Thyroid gland (tissue), 4 donors: ENCODE measurements around the gene EMID1. TPM values are rescaled to one million over a fixed set of nuclear protein-coding genes. Genes with fewer than 3 reads are reported as not detected.

Experiments used
- DNase-seq, 2 donors: peaks; one replicate each; pipeline ENCODE4 v3.0.0-alpha.2; 2019
- H3K27ac ChIP-seq, 3 donors: fragments of 200-600 bp; sonication (generic); 1 replicate in 2 of 3; 2 replicates in 1 of 3; pipeline ENCODE4 v1.5.1; 2016 to 2019; ENCODE audit warnings: mild to moderate bottlenecking in 1 of 3, moderate library complexity in 1 of 3
- H3K27me3 ChIP-seq: fragments of 200-600 bp; sonication (generic); one replicate; pipeline ENCODE4 v1.5.1; 2019
- H3K36me3 ChIP-seq, 2 donors: fragments of 200-600 bp; sonication (generic); one replicate each; pipeline ENCODE4 v1.5.1; 2016 to 2019
- H3K4me1 ChIP-seq, 2 donors: fragments of 200-600 bp; sonication (generic); one replicate each; pipeline ENCODE4 v1.5.1; 2017 to 2019
- H3K4me3 ChIP-seq, 3 donors: fragments of 200-600 bp; sonication (generic); replicated peaks in 1 of 3; 1 replicate in 2 of 3; 2 replicates in 1 of 3; pipeline ENCODE4 v1.5.1; 2016; ENCODE audit warnings: mild to moderate bottlenecking in 1 of 3
- H3K9me3 ChIP-seq: fragments of 200-600 bp; sonication (generic); one replicate; pipeline ENCODE4 v1.5.1; 2017
- CTCF ChIP-seq, 6 experiments: fragments of 200-600 bp in 3 of 6; fragments of 450-650 bp in 3 of 6; sonication (generic) in 3 of 6; IDR thresholded peaks; one replicate each; pipeline ENCODE4 v1.5.1; 2016 to 2019; ENCODE audit warnings: antibody characterized with exemption in 6 of 6, mild to moderate bottlenecking in 2 of 6, inconsistent platforms in 1 of 6, moderate library complexity in 1 of 6
- POLR2A ChIP-seq, 2 donors: fragments of 450-650 bp; IDR thresholded peaks; one replicate each; pipeline ENCODE4 v1.6.1; 2017; ENCODE audit warnings: antibody characterized with exemption in 2 of 2, mild to moderate bottlenecking in 2 of 2, moderate library complexity in 1 of 2
- WGBS, 2 donors: methylation state at CpG; one replicate each; pipeline ENCODE4 v1.1.5; 2017; 5-methylcytosine and 5-hydroxymethylcytosine counted together
- intact Hi-C: fragments of 100-400 bp; cut with DNase I; formaldehyde crosslinking; loops from one replicate; pipeline ENCODE4 v1.15.1; 2023
- total RNA-seq, 4 donors: library from RNA; depleted of rRNA; stranded (reverse); fragments of >200 nt; gene quantifications; one replicate each; pipeline ENCODE4 v1.2.3, GENCODE V29; 2016

EMID1 gene
- total RNA-seq, 4 donors from 2014 or later: 14.0 to 55.9 (median 19.0) TPM

DNA sequence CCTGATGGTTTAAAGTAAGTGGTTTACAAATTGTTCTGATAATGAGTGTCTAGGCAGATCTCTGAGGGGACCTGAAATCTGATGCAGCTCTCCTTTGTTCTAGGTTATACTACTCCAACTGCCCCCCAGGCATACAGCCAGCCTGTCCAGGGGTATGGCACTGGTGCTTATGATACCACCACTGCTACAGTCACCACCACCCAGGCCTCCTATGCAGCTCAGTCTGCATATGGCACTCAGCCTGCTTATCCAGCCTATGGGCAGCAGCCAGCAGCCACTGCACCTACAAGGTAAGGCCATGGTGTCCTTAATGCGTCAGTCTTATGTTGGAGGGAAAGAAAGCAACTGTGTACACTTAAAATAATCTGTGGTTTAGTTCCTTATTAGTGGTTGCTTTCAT, 72.2 kb downstream of the EMID1 start:
- WGBS, 2 donors: 91 to 95% methylated on average over 1 of the region's 1 CpG
- H3K27ac ChIP-seq: no peak overlapping the region
- peaks cover 0 to 2% of the 10 kb centered on the region in 2 donors for H3K4me1 ChIP-seq
- no peak for TF ChIP-seq CTCF (IDR thresholded peaks at IDR 0.05)
- H3K36me3 ChIP-seq: peaks cover 81 to 82% of the 10 kb centered on the region in 2 donors
- intact Hi-C loops: no loop called here
- DNase-seq: no peak
- no peaks in the 10 kb centered on the region for H3K9me3 ChIP-seq
- H3K4me3 ChIP-seq: no peak overlapping the region
- no peaks in the 10 kb centered on the region for H3K27me3 ChIP-seq

GRCh38 chr22:29284196-29284595, 78.5 kb downstream of the EMID1 start:
- TF ChIP-seq CTCF (IDR thresholded peaks at IDR 0.05) (no peak), POLR2A (IDR thresholded peaks at IDR 0.05) (no peak)
- Histone ChIP-seq H3K9me3 (no peaks in the 10 kb centered on the region), H3K27me3 (no peaks in the 10 kb centered on the region), H3K4me1 (no peaks in the 10 kb centered on the region), H3K27ac (no peak overlapping the region), H3K4me3 (no peak overlapping the region), H3K36me3 (peaks cover 84 to 96% of the 10 kb centered on the region in 2 donors)
- intact Hi-C loops: no loop called here
- DNase-seq: no peak
- WGBS, 2 donors: 96 to 97% methylated on average over 3 of the region's 3 CpGs

- no peak for TF ChIP-seq POLR2A (IDR thresholded peaks at IDR 0.05)
- no peak for TF ChIP-seq CTCF (IDR thresholded peaks at IDR 0.05)
- Histone ChIP-seq H3K4me3 (no peak overlapping the region), H3K4me1 (no peaks in the 10 kb centered on the region), H3K27ac (no peak overlapping the region), H3K36me3 (peaks cover 87 to 92% of the 10 kb centered on the region in 2 donors), H3K9me3 (no peaks in the 10 kb centered on the region), H3K27me3 (no peaks in the 10 kb centered on the region)
- no peak for DNase-seq
- 65 to 70% methylated on average over 2 of the region's 2 CpGs for WGBS, 2 donors
- intact Hi-C loops: no loop called here
These were observed 83.1 kb downstream of the EMID1 start for GRCh38 chr22:29288837-29289236.

DNA sequence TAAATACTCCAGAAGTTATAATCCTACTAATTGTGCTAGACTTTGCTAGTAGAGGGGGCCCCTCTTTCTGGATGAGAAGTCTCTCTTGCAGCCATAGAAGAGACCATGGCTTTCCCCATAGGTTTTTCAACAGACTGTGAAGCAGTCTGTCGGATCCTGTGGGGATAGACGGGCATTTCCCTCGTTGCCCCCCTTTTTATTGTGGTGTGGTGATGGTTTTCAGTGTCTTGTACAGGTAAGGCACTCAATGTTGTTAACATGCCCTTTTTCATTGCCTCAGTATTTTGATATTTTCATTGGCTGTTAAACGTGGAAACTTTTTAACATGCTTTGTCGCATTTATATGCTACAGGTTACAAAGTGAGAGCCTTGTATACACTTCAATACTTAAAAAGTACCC, 84.4 kb downstream of the EMID1 start:
- Histone ChIP-seq H3K4me3 (no peak overlapping the region), H3K27ac (no peak overlapping the region), H3K9me3 (no peaks in the 10 kb centered on the region), H3K4me1 (no peaks in the 10 kb centered on the region), H3K27me3 (no peaks in the 10 kb centered on the region), H3K36me3 (peaks cover 84 to 93% of the 10 kb centered on the region in 2 donors)
- TF ChIP-seq CTCF (IDR thresholded peaks at IDR 0.05) (no peak), POLR2A (IDR thresholded peaks at IDR 0.05) (no peak)
- no peak for DNase-seq
- WGBS, 2 donors: 79 to 82% methylated on average over 5 of the region's 5 CpGs
- intact Hi-C loops: no loop called here

GRCh38 chr22:29291215-29291614, 85.5 kb downstream of the EMID1 start:
- H3K9me3 ChIP-seq: no peaks in the 10 kb centered on the region
- DNase-seq: no peak
- intact Hi-C loops: no loop called here
- H3K36me3 ChIP-seq: peaks cover 85 to 93% of the 10 kb centered on the region in 2 donors
- H3K4me1 ChIP-seq: no peaks in the 10 kb centered on the region
- TF ChIP-seq POLR2A (IDR thresholded peaks at IDR 0.05) (no peak), CTCF (IDR thresholded peaks at IDR 0.05) (no peak)
- no peak overlapping the region for H3K27ac ChIP-seq
- WGBS, 2 donors: 79 to 85% methylated on average over 7 of the region's 7 CpGs
- no peaks in the 10 kb centered on the region for H3K27me3 ChIP-seq
- H3K4me3 ChIP-seq: no peak overlapping the region
